NCI-H2081 treated with DMSO at 0.1 percent for 48 hours (cell line): Measurements from ENCODE around the gene SH3PXD2B.

ENCODE experiments used
- DNase-seq: peaks from one replicate; lab custom pipeline; 2025; lab: John Stamatoyannopoulos, UW

The SH3PXD2B gene

GRCh38 chr5:172454358-172455086, at the start of gene SH3PXD2B:
Gene SH3PXD2B, minus strand, starts transcription at chr5:172454525. Its CDS starts 173 bp downstream, at chr5:172454352.
- DNase-seq: no peak

DNA sequence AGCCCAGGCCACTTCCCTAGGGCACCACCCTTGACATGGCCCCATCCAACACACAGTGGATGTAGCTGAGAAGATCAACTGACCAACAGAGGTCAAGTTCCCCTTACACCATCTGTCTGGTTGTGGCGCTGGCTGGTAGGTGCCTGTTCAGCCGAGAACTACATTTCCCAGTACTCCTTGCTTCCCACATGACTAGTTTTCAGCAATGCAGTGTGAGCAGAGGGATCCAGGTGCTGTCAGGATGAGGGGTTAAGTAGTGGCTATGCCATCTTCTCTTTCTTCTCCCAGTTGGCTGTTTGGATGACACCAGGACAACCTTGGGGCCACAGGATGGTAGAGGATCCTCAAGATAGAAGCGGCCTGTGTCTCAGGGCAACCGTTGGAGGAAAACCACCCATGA, 48.6 kb upstream of the SH3PXD2B start:
- DNase-seq: no peak

DNA sequence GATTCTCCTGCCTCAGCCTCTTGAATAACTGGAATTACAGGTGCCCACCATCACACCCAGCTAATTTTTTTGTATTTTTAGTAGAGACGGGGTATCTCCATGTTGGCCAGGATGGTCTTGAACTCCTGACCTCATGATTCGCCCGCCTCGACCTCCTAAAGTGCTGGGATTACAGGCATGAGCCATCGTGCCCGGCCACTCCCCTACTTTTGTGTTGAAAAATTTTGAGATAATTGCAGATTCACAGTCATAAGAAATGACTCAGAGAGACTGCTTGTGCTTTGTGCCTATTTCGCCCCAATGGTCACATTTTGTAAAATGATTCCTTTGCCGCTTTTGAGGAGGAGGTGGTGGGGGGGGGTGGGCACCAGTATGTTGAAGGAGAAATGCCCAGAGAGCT, 48.1 kb upstream of the SH3PXD2B start:
- DNase-seq: no peak

GRCh38 chr5:172501708-172502320, 47.5 kb upstream of the SH3PXD2B start:
- DNase-seq: no peak

GRCh38 chr5:172499287-172499686, 45.0 kb upstream of the SH3PXD2B start:
- no peak for DNase-seq

GRCh38 chr5:172498431-172499129, 44.3 kb upstream of the SH3PXD2B start:
- DNase-seq: no peak

- DNase-seq: no peak
Measured at GRCh38 chr5:172497591-172498255, 43.4 kb upstream of the SH3PXD2B start.

- no peak for DNase-seq
Measured at GRCh38 chr5:172496671-172497371, 42.5 kb upstream of the SH3PXD2B start.

DNA sequence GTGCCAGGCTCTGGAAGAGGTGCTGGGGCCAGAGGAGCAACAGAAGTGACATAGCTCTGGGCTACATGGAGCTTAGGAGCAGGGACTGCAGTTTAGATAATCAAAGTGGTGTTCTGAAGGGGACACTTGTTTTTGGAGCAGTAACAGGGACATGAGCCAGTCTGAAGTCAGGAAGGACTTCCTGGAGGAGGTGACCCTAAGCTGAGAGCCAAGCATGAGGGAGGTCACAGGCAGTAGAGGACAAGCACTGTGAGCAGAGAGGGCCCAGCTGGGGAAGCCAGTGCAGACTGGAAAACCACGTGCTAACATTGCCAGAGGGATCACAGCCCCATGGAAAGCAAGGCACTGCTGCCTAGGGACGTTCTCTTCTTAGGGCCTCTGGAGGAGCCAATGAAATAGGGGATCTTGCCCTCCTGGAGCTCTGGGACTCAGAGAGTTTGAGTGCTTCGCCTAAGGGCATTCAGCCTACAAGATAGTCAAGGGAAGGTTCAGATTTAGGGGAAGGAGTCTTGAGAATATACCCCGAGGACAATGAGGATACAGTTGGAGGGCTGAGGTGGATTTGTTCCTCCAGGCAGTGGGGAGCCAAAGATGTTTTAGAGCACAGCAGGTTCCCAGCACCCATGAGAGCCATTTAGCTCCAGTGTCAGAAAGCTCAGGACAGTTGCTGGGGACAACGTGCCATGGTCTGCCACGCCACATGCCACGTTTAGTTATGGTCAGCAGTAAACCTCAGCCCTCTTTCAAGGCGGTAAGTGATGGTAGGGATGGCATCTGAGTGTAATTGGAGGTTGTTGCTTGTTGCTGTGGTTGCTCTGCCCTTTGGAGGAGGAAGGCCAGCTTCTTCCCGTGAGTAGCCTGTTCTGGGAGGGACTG, 40.5 kb upstream of the SH3PXD2B start:
- DNase-seq: no peak

GRCh38 chr5:172493906-172494305, 39.6 kb upstream of the SH3PXD2B start:
- DNase-seq: no peak

GRCh38 chr5:172493461-172493860, 39.1 kb upstream of the SH3PXD2B start:
- DNase-seq: no peak

GRCh38 chr5:172493002-172493401, 38.7 kb upstream of the SH3PXD2B start:
- DNase-seq: no peak

GRCh38 chr5:172492097-172492840, 37.9 kb upstream of the SH3PXD2B start:
- DNase-seq: no peak

DNA sequence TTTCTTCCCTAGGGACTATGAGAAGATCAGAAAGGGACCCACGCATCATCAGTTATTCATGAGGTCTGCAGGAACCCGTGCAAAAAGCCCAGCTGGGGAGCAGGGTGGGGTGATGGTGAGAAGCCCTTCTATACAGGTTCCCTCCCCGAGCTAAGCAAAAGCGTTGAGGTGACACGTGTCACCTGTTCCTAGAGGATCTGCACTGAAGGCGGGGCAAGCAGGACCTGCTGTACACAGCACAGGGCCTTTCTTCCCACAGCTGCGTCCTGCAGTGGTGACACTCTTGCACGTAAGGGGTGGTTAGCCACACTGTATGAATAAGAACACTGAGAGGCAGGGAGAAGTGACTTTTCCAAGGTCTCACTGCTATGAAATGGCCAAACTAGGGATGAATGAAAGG, 37.2 kb upstream of the SH3PXD2B start:
- no peak for DNase-seq

DNA sequence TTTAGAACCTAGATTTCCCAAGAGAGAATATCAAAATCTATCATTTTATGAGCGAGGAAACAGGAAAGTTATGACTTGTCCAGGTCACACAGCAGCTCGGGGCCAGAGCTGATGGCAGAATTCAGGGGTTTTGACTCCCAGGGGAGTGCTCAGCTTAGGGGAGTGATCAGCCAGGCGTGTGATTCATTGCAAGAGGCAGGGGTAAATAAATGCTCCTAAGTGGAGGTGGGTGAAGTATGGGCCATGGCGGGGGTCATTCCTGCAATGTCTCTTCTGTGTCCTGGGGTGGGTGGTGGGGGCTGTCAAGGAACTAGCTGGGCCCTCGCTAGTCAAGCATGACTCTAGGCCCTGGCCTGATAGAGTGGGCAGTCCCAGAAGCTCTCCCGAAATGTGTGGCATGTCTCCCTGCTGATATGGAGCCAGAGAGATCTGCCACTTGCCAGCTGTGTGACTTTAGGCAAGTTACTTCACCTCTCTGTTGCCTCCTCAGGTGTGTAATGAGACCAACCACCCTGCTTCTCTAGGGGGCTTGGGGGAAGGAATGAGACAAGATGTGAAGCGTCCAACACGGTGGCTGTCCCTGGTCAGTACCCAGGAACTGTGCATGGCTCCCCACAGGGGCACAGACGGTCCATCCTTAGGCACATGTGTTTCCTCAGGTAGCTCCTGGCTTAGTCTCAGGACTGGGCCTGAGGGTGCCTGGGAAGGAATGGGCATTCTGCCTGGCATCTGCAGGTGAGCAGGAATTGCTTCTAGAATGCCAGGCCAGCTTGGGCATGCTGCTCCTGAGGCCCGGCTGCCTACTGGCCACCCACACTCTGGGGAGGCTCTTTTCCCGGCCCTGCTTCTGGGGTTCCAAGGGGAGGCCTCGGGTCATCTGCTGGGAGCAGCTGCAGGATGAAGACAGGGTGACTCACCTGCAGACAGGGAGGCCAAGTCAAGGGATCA, 36.5 kb upstream of the SH3PXD2B start:
- DNase-seq: no peak

GRCh38 chr5:172488221-172488620, 33.9 kb upstream of the SH3PXD2B start:
- DNase-seq: no peak

GRCh38 chr5:172487671-172488070, 33.3 kb upstream of the SH3PXD2B start:
- no peak for DNase-seq

- DNase-seq: no peak
Measured at GRCh38 chr5:172486912-172487311, 32.6 kb upstream of the SH3PXD2B start.

- no peak for DNase-seq
Measured at GRCh38 chr5:172486451-172486850, 32.1 kb upstream of the SH3PXD2B start.
